ENCODE results near the gene B9D1. TPM values are rescaled to one million over a fixed set of nuclear protein-coding genes. Genes with fewer than 3 reads are reported as not detected.

B9D1 gene
- total RNA-seq, 1 donor from 2014 or later = 3.1 TPM

DNA sequence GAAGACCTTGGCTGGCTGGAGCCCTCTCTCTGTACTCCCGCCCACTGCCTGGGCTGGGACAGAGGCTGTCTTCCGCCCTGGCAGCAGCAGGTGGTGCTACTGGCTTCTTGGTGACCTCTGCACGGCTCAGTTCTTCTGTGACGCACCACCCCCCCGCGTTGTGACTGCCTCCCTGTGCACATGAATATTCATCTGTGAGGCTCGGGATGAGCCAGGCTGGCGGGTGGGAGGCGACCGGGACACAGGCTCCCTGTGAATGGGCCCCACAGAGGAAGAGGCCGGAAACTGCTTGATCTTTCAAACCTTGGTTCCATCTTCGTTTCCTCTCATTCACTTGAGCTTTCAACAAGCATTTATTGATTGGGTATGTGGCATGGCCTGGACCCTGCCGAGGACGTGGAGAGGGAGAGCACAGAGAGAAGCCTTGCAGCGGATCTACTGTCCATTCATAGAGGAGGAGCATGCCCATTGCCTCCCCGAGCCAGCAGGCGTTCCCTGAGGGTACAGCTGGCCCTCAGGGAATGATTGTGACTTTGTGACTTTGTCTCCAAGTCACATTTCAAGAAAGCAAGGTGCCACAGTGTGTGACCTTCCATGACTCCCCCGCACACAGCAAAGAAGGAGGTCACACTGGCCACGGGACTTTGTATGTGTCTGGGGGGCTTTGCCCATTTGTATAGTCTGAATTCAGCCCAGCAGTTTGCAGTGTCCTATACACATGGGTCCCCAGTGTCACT, 45.0 kb downstream of the B9D1 start:
- Histone ChIP-seq H3K4me3 (ENCODE audit: low read length in 3 of 3) (peak overlapping the region in 1 of 3 donors; percentile 49), H3K27ac (ENCODE audit: low read depth, low read length) (no peak overlapping the region), H3K9ac (ENCODE audit: low read depth in 1 of 3, low read length in 3 of 3) (peak overlapping the region in 1 of 3 donors; percentile 62), H3K27me3 (ENCODE audit: control insufficient read depth in 3 of 3, insufficient read depth in 3 of 3, low read length in 3 of 3) (no peaks in the 10 kb centered on the region), H3K4me1 (ENCODE audit: control insufficient read depth in 3 of 3, insufficient read depth in 3 of 3, low read length in 3 of 3) (peaks cover 19 to 25% (median 22%) of the 10 kb centered on the region in 3 donors), H3K9me3 (ENCODE audit: control insufficient read depth in 3 of 3, low read length in 3 of 3) (no peaks in the 10 kb centered on the region), H3K36me3 (ENCODE audit: control insufficient read depth in 3 of 3, insufficient read depth in 3 of 3, low read length in 3 of 3) (peaks cover 14 to 28% (median 14%) of the 10 kb centered on the region in 3 donors)

DNA sequence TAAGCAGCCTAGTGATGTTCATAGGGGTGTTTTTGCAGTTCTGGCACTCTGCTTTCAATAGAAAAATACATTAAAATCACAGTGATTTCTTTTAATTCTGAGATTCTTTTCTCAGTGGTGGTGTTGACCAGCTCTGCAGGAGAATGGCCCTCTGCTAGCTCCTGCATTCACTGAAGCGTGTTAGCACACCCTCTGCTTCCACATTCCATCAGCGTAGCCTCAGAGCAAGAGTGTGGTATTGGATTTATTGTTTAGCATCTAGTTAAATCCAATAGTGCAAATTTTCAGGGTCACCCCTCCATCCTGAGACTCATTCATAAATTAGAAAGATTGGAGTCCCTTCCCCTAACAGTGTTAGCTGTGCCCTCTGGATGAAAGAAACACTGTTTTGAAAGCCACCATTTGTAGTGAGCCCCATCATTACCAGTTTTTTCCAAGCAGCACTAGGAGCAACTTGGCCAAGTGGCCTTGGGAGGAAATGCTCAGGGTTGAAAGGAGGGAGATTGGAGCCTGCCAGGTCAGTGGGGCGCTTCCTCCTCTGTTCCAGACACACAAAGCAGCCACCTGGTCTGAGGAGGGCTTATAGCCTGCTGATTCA, 45.7 kb downstream of the B9D1 start:
- H3K4me3 ChIP-seq (ENCODE audit: low read length in 3 of 3) = no peak overlapping the region
- no peaks in the 10 kb centered on the region for H3K27me3 ChIP-seq (ENCODE audit: control insufficient read depth in 3 of 3, insufficient read depth in 3 of 3, low read length in 3 of 3)
- no peaks in the 10 kb centered on the region for H3K9me3 ChIP-seq (ENCODE audit: control insufficient read depth in 3 of 3, low read length in 3 of 3)
- H3K36me3 ChIP-seq (ENCODE audit: control insufficient read depth in 3 of 3, insufficient read depth in 3 of 3, low read length in 3 of 3) = peaks cover 19 to 35% (median 21%) of the 10 kb centered on the region in 3 donors
- H3K27ac ChIP-seq (ENCODE audit: low read depth, low read length) = no peak overlapping the region
- H3K9ac ChIP-seq (ENCODE audit: low read depth in 1 of 3, low read length in 3 of 3) = peak overlapping the region in 2 of 3 donors; percentile 51 to 62
- H3K4me1 ChIP-seq (ENCODE audit: control insufficient read depth in 3 of 3, insufficient read depth in 3 of 3, low read length in 3 of 3) = peaks cover 19 to 30% (median 22%) of the 10 kb centered on the region in 3 donors

DNA sequence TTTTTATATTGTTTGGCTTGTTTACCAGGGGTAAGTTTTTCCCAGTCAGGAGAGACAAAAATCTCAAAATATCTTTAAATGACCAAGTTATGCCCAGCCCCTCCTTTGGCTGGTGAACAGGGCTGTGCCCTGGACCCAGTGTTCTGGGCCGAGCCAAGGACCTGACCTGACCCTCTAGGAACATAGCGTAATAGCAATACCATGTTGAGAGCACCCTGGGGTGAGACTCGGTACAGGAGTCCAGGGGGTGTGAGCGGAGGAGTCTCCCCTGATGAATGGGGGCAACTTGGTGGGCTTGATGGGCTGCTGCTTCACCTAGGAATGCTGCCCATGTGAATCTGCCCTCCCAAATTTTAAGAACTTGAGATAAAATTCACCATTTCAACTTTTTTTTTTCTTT, 47.4 kb downstream of the B9D1 start:
- Histone ChIP-seq H3K9me3 (ENCODE audit: control insufficient read depth in 3 of 3, low read length in 3 of 3) (no peaks in the 10 kb centered on the region), H3K27ac (ENCODE audit: low read depth, low read length) (no peak overlapping the region), H3K9ac (ENCODE audit: low read depth in 1 of 3, low read length in 3 of 3) (no peak overlapping the region), H3K36me3 (ENCODE audit: control insufficient read depth in 3 of 3, insufficient read depth in 3 of 3, low read length in 3 of 3) (peaks cover 17 to 32% (median 23%) of the 10 kb centered on the region in 3 donors), H3K4me1 (ENCODE audit: control insufficient read depth in 3 of 3, insufficient read depth in 3 of 3, low read length in 3 of 3) (peaks cover 19 to 30% (median 22%) of the 10 kb centered on the region in 3 donors), H3K4me3 (ENCODE audit: low read length in 3 of 3) (no peak overlapping the region), H3K27me3 (ENCODE audit: control insufficient read depth in 3 of 3, insufficient read depth in 3 of 3, low read length in 3 of 3) (no peaks in the 10 kb centered on the region)

DNA sequence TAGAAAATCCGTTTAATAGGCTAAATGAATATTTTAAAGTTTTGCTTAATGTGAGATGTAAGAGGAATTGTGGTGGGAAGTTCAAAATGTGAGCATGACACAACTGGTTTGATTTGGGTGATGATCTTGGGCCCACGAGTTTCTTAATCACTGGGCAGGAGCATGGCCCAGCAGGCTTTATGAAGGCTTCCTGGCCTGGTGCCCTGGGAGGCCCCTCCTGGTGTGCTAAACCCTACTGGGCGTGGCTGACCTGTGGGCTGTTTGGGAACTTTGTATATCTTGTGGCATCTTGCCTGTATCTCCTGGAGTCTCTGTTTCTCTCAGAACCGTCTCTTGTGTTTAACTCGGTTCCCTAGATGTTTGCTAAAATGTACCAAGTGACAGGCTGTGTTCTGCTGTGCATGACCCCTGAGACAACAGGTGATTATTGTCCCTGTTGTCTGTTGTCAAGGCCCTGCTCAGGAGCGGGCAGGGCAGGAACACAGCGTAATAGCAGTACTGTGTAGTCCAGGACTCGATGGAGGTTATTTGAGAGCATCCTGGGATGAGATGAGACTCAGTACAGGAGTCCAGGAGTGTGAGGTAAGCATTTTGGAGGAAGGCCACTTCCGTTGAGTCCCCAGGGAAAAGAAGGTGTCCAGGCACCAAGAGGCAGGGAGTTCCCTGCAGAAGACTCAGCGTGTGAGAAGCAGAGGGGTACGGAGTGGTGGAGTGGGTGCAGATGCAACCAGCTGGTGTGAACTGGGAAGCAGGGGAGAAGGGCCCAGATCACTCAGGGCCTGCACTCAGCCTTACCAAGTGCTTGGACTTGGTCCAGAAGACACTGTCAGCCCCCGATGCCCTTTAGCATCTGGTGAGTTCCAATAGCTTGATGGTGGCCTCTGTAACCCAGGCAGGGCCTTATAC, 48.5 kb downstream of the B9D1 start:
- Histone ChIP-seq H3K4me3 (ENCODE audit: low read length in 3 of 3) (no peak overlapping the region), H3K4me1 (ENCODE audit: control insufficient read depth in 3 of 3, insufficient read depth in 3 of 3, low read length in 3 of 3) (peaks cover 19 to 33% (median 22%) of the 10 kb centered on the region in 3 donors), H3K9me3 (ENCODE audit: control insufficient read depth in 3 of 3, low read length in 3 of 3) (no peaks in the 10 kb centered on the region), H3K9ac (ENCODE audit: low read depth in 1 of 3, low read length in 3 of 3) (peak overlapping the region in 1 of 3 donors; percentile 8), H3K36me3 (ENCODE audit: control insufficient read depth in 3 of 3, insufficient read depth in 3 of 3, low read length in 3 of 3) (peaks cover 17 to 35% (median 23%) of the 10 kb centered on the region in 3 donors), H3K27me3 (ENCODE audit: control insufficient read depth in 3 of 3, insufficient read depth in 3 of 3, low read length in 3 of 3) (no peaks in the 10 kb centered on the region), H3K27ac (ENCODE audit: low read depth, low read length) (no peak overlapping the region)

DNA sequence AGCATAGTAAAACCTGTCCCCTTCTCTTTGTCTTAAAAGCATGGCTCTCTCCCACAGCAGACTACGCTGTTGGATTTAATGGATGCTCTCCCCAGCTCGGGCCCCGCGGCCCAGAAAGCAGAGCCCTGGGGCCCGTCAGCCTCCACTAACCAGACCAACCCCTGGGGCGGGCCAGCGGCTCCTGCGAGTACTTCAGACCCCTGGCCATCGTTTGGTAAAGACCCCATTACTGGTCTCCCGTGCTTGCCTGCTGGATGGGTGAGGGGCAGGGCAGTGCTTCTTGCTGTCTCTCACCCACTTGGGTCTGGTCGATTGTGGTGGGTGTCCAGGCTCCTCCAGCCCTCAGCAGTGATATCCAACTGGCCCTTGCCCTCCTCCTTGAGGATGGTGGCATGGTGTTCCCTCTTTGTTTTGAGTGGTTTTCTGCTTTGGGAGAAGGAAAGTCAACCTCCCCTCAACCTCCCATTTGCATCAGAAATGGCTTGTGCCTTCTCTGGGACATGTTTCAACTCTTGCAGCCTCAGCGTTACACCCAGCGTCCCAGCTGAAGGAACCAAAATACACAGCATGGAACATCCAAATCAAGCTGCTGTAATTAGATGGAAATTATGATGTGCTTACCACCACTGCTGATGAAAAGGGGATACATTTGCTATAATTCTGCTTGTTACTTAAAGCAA, 49.3 kb downstream of the B9D1 start:
- H3K4me3 ChIP-seq (ENCODE audit: low read length in 3 of 3) = no peak overlapping the region
- H3K27me3 ChIP-seq (ENCODE audit: control insufficient read depth in 3 of 3, insufficient read depth in 3 of 3, low read length in 3 of 3) = no peaks in the 10 kb centered on the region
- no peaks in the 10 kb centered on the region for H3K9me3 ChIP-seq (ENCODE audit: control insufficient read depth in 3 of 3, low read length in 3 of 3)
- H3K9ac ChIP-seq (ENCODE audit: low read depth in 1 of 3, low read length in 3 of 3) = peak overlapping the region in 1 of 3 donors; percentile 8
- H3K27ac ChIP-seq (ENCODE audit: low read depth, low read length) = no peak overlapping the region
- peaks cover 17 to 35% (median 23%) of the 10 kb centered on the region in 3 donors for H3K36me3 ChIP-seq (ENCODE audit: control insufficient read depth in 3 of 3, insufficient read depth in 3 of 3, low read length in 3 of 3)
- H3K4me1 ChIP-seq (ENCODE audit: control insufficient read depth in 3 of 3, insufficient read depth in 3 of 3, low read length in 3 of 3) = peaks cover 19 to 34% (median 22%) of the 10 kb centered on the region in 3 donors

DNA sequence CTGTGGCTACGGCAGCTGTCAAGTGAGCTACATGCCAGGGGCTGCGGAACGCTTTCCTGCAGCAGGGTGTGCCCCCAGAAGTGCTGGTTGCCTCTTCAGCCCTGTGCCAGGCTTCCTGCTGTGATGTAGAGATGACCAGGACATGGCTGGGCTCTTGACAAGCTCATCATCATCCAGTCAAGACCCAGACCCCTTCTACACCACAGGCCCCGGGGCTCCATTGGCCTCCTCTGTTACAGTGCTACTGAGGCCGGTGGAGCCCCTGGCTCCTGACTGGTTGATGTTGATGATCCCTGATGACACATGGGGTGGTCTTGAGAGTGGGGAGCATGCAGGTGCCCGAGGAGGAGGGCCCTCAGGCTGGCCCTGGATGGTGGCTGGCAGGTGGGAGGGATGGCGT, 50.1 kb downstream of the B9D1 start:
- H3K9ac ChIP-seq (ENCODE audit: low read depth in 1 of 3, low read length in 3 of 3) = no peak overlapping the region
- no peaks in the 10 kb centered on the region for H3K27me3 ChIP-seq (ENCODE audit: control insufficient read depth in 3 of 3, insufficient read depth in 3 of 3, low read length in 3 of 3)
- H3K4me3 ChIP-seq (ENCODE audit: low read length in 3 of 3) = no peak overlapping the region
- H3K4me1 ChIP-seq (ENCODE audit: control insufficient read depth in 3 of 3, insufficient read depth in 3 of 3, low read length in 3 of 3) = peaks cover 14 to 35% (median 18%) of the 10 kb centered on the region in 3 donors
- no peak overlapping the region for H3K27ac ChIP-seq (ENCODE audit: low read depth, low read length)
- H3K9me3 ChIP-seq (ENCODE audit: control insufficient read depth in 3 of 3, low read length in 3 of 3) = no peaks in the 10 kb centered on the region
- peaks cover 17 to 33% (median 22%) of the 10 kb centered on the region in 3 donors for H3K36me3 ChIP-seq (ENCODE audit: control insufficient read depth in 3 of 3, insufficient read depth in 3 of 3, low read length in 3 of 3)

DNA sequence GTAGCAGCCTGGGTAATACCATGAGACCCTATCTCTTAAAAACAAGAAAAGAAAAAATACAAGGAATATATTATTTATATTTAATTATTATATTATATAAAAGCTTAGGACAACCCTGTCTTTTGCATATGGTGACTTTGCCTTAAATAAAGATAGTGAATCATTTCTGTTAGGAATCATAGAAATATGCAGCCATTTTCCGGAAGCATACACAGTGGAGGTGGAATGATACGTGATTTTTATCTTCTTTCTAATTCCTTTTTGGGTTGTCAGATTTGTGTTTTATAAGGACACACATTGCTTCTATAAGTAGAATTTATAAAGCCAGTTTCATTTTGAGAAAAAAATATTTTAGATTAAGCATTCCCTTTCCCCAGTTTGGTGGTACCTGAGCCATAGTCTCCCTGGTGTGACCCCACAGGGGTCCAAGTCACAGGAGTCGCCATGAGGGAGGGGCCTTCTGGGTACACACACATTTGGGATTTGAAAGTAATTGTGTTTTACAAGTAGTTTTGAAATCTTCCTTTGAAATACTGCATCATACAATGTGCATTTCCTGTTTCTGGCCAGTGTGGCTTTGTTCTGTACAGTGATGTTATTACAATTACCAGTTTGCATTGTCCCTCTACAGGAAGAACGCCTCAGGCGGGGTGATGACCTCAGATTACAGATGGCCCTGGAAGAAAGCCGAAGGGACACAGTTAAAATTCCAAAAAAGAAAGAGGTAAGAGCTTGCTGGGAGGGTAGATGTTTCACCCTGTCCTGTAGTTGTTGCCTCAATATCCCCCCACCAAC, 50.9 kb downstream of the B9D1 start:
- peaks cover 6 to 27% (median 10%) of the 10 kb centered on the region in 3 donors for H3K4me1 ChIP-seq (ENCODE audit: control insufficient read depth in 3 of 3, insufficient read depth in 3 of 3, low read length in 3 of 3)
- no peaks in the 10 kb centered on the region for H3K9me3 ChIP-seq (ENCODE audit: control insufficient read depth in 3 of 3, low read length in 3 of 3)
- no peaks in the 10 kb centered on the region for H3K27me3 ChIP-seq (ENCODE audit: control insufficient read depth in 3 of 3, insufficient read depth in 3 of 3, low read length in 3 of 3)
- H3K9ac ChIP-seq (ENCODE audit: low read depth in 1 of 3, low read length in 3 of 3) = no peak overlapping the region
- H3K27ac ChIP-seq (ENCODE audit: low read depth, low read length) = no peak overlapping the region
- peaks cover 17 to 33% (median 21%) of the 10 kb centered on the region in 3 donors for H3K36me3 ChIP-seq (ENCODE audit: control insufficient read depth in 3 of 3, insufficient read depth in 3 of 3, low read length in 3 of 3)
- no peak overlapping the region for H3K4me3 ChIP-seq (ENCODE audit: low read length in 3 of 3)

DNA sequence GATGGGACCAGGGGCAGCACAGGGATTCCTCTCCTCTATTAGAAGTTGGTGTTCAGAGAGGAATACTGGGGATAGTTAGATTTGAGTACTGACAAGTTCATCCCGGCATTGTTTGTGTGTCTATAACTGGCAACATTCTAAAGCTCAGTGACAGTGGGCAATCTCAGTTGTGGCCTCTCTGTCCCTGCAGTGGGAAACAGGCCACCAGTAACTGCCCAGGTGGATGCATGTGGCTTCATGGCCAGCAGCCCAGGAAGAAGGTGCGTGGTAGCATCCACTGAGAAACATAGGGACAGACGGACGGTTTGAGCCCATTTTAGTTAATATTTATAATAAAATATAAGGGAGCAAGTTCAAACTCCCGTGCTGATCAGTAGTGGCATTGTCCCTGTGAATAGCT, 51.5 kb downstream of the B9D1 start:
- peaks cover 11 to 28% (median 11%) of the 10 kb centered on the region in 3 donors for H3K4me1 ChIP-seq (ENCODE audit: control insufficient read depth in 3 of 3, insufficient read depth in 3 of 3, low read length in 3 of 3)
- H3K27me3 ChIP-seq (ENCODE audit: control insufficient read depth in 3 of 3, insufficient read depth in 3 of 3, low read length in 3 of 3) = no peaks in the 10 kb centered on the region
- peaks cover 17 to 37% (median 21%) of the 10 kb centered on the region in 3 donors for H3K36me3 ChIP-seq (ENCODE audit: control insufficient read depth in 3 of 3, insufficient read depth in 3 of 3, low read length in 3 of 3)
- H3K27ac ChIP-seq (ENCODE audit: low read depth, low read length) = no peak overlapping the region
- no peaks in the 10 kb centered on the region for H3K9me3 ChIP-seq (ENCODE audit: control insufficient read depth in 3 of 3, low read length in 3 of 3)
- no peak overlapping the region for H3K4me3 ChIP-seq (ENCODE audit: low read length in 3 of 3)
- H3K9ac ChIP-seq (ENCODE audit: low read depth in 1 of 3, low read length in 3 of 3) = no peak overlapping the region

DNA sequence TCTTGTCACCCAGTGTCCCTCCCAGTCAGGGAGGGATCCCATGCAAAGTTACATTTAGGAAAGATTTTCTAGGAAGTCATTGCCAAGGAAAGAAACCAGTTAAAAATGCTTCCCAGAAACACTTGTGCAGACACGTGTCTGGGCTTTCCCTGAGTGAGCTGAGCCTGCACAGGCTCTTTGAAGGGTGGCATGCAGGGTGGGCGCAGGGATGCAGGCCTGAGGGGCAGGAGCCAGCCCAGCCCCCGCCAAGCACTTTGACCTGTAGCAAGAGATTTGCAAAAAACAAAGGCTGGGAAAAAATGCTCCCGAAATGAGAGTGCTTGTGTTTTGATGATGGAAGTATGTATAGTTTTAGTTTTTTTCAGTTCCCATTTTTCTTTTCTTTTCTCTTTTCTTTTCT, 52.4 kb downstream of the B9D1 start:
- H3K9ac ChIP-seq (ENCODE audit: low read depth in 1 of 3, low read length in 3 of 3) = no peak overlapping the region
- peaks cover 17 to 35% (median 20%) of the 10 kb centered on the region in 3 donors for H3K36me3 ChIP-seq (ENCODE audit: control insufficient read depth in 3 of 3, insufficient read depth in 3 of 3, low read length in 3 of 3)
- peaks cover 18 to 31% (median 20%) of the 10 kb centered on the region in 3 donors for H3K4me1 ChIP-seq (ENCODE audit: control insufficient read depth in 3 of 3, insufficient read depth in 3 of 3, low read length in 3 of 3)
- H3K27ac ChIP-seq (ENCODE audit: low read depth, low read length) = no peak overlapping the region
- no peaks in the 10 kb centered on the region for H3K9me3 ChIP-seq (ENCODE audit: control insufficient read depth in 3 of 3, low read length in 3 of 3)
- no peak overlapping the region for H3K4me3 ChIP-seq (ENCODE audit: low read length in 3 of 3)
- H3K27me3 ChIP-seq (ENCODE audit: control insufficient read depth in 3 of 3, insufficient read depth in 3 of 3, low read length in 3 of 3) = no peaks in the 10 kb centered on the region

All from skeletal muscle tissue (tissue), 4 donors.